Osteoblast (primary cell): Measurements from ENCODE around the gene ANO3. TPM values are rescaled to one million over a fixed set of nuclear protein-coding genes. Genes with fewer than 3 reads are reported as not detected.

Source experiments
- DNase-seq: peaks from one replicate; pipeline ENCODE4 v3.0.0; 2011; ENCODE audit warnings: low spot score, mixed read lengths; ENCODE audit not compliant: insufficient read length; ENCODE audit errors: missing footprints
- H2AFZ ChIP-seq: 2 replicates; pipeline ENCODE4 v1.6.0; 2011; ENCODE audit warnings: mild to moderate bottlenecking, low read length
- H3K27ac ChIP-seq: 2 replicates; pipeline ENCODE4 v1.5.1; 2011; ENCODE audit warnings: mild to moderate bottlenecking, low read depth, low read length, moderate library complexity
- H3K27me3 ChIP-seq: 2 replicates; pipeline ENCODE4 v1.6.0; 2012; ENCODE audit warnings: mild to moderate bottlenecking, control low read depth, inconsistent platforms, low read length, moderate library complexity; ENCODE audit not compliant: insufficient read depth
- H3K36me3 ChIP-seq: 2 replicates; pipeline ENCODE4 v1.5.1; 2011; ENCODE audit warnings: mild to moderate bottlenecking, low read length, control low read depth, moderate library complexity; ENCODE audit not compliant: insufficient read depth
- H3K4me1 ChIP-seq: 2 replicates; pipeline ENCODE4 v1.5.1; 2011; ENCODE audit warnings: mild to moderate bottlenecking, low read length, control low read depth, moderate library complexity; ENCODE audit not compliant: insufficient read depth
- H3K4me2 ChIP-seq: 2 replicates; pipeline ENCODE4 v1.6.0; 2011; ENCODE audit warnings: mild to moderate bottlenecking, low read length; ENCODE audit not compliant: insufficient read depth
- H3K4me3 ChIP-seq: fragments of 200-600 bp; sonication (generic); 3 replicates; pipeline ENCODE4 v1.5.1; 2012; ENCODE audit warnings: mild to moderate bottlenecking, low read length, inconsistent platforms; ENCODE audit not compliant: insufficient read depth
- H3K79me2 ChIP-seq: 2 replicates; pipeline ENCODE4 v1.6.0; 2012; ENCODE audit warnings: mild to moderate bottlenecking, low read length, control low read depth, inconsistent platforms; ENCODE audit not compliant: insufficient read depth
- H3K9me3 ChIP-seq: 2 replicates; pipeline ENCODE4 v1.5.1; 2011; ENCODE audit warnings: low read depth, low read length, control low read depth
- H4K20me1 ChIP-seq: 2 replicates; pipeline ENCODE4 v1.6.0; 2012; ENCODE audit warnings: mild to moderate bottlenecking, low read length, control low read depth; ENCODE audit not compliant: insufficient read depth
- CTCF ChIP-seq: IDR thresholded peaks from 2 replicates; pipeline ENCODE4 v1.5.1; 2011; ENCODE audit warnings: mild to moderate bottlenecking, low read depth, low read length, moderate library complexity; ENCODE audit errors: extremely low read depth
- total RNA-seq: library from RNA; depleted of rRNA; stranded (reverse); fragments of >200 nt; gene quantifications from 2 replicates; pipeline ENCODE4 v1.2.3, GENCODE V29; 2012

Gene ANO3
- total RNA-seq, 1 donor, result under 0.01 TPM

GRCh38 chr11:26333906-26334305 lies 2.0 kb downstream of the ANO3 start:
- Histone ChIP-seq H4K20me1 (no peaks in the 10 kb centered on the region), H3K4me3 (no peak overlapping the region), H3K27me3 (peaks cover 20% of the 10 kb centered on the region), H3K9me3 (no peaks in the 10 kb centered on the region), H3K36me3 (no peaks in the 10 kb centered on the region), H3K79me2 (no peaks in the 10 kb centered on the region), H3K4me2 (no peak overlapping the region), H3K4me1 (peaks cover 9% of the 10 kb centered on the region), H3K27ac (no peak overlapping the region), H2AFZ (no peak overlapping the region)
- no peak for TF ChIP-seq CTCF
- no peak for DNase-seq

GRCh38 chr11:26335903-26336302 lies 4.0 kb downstream of the ANO3 start:
- Histone ChIP-seq H4K20me1 (no peaks in the 10 kb centered on the region), H3K4me2 (no peak overlapping the region), H3K36me3 (no peaks in the 10 kb centered on the region), H2AFZ (no peak overlapping the region), H3K79me2 (no peaks in the 10 kb centered on the region), H3K4me1 (peaks cover 9% of the 10 kb centered on the region), H3K9me3 (no peaks in the 10 kb centered on the region), H3K4me3 (no peak overlapping the region), H3K27ac (no peak overlapping the region), H3K27me3 (peaks cover 14% of the 10 kb centered on the region)
- no peak for TF ChIP-seq CTCF
- no peak for DNase-seq

GRCh38 chr11:26344647-26345046 lies 12.7 kb downstream of the ANO3 start:
- H3K4me2 ChIP-seq, result no peak overlapping the region
- H3K79me2 ChIP-seq, result no peaks in the 10 kb centered on the region
- no peak overlapping the region for H2AFZ ChIP-seq
- H3K27me3 ChIP-seq, result peaks cover 2% of the 10 kb centered on the region
- no peaks in the 10 kb centered on the region for H3K9me3 ChIP-seq
- no peaks in the 10 kb centered on the region for H3K4me1 ChIP-seq
- no peak for DNase-seq
- no peak for TF ChIP-seq CTCF
- no peaks in the 10 kb centered on the region for H4K20me1 ChIP-seq
- no peaks in the 10 kb centered on the region for H3K36me3 ChIP-seq
- no peak overlapping the region for H3K4me3 ChIP-seq
- H3K27ac ChIP-seq, result no peak overlapping the region

GRCh38 chr11:26348776-26349175 lies 16.8 kb downstream of the ANO3 start:
- H3K79me2 ChIP-seq, result no peaks in the 10 kb centered on the region
- H3K9me3 ChIP-seq, result no peaks in the 10 kb centered on the region
- no peak overlapping the region for H2AFZ ChIP-seq
- H3K4me1 ChIP-seq, result no peaks in the 10 kb centered on the region
- H3K27me3 ChIP-seq, result no peaks in the 10 kb centered on the region
- no peak overlapping the region for H3K4me3 ChIP-seq
- no peaks in the 10 kb centered on the region for H4K20me1 ChIP-seq
- TF ChIP-seq CTCF, result no peak
- no peak overlapping the region for H3K4me2 ChIP-seq
- no peak for DNase-seq
- H3K27ac ChIP-seq, result no peak overlapping the region
- H3K36me3 ChIP-seq, result no peaks in the 10 kb centered on the region
